GM19043 (cell line): Measurements from ENCODE around the gene THG1L.
A peak's percentile ranks its signal among the peaks of the same experiment; 100 is the strongest.

ENCODE experiments used
- ATAC-seq: cut with Tn5 transposase; IDR thresholded peaks from one replicate; pipeline ENCODE4 v1.9.1; 2021; ENCODE audit warnings: low read depth; ENCODE audit not compliant: unreplicated experiment

Gene THG1L

GRCh38 chr5:157750320-157750719, 19.1 kb downstream of the THG1L start:
- ATAC-seq = no peak

- no peak for ATAC-seq
These were observed 24.9 kb downstream of the THG1L start for GRCh38 chr5:157756122-157756521.

GRCh38 chr5:157758706-157759105, 27.5 kb downstream of the THG1L start:
- ATAC-seq = no peak

GRCh38 chr5:157761690-157762621, 30.7 kb downstream of the THG1L start:
- ATAC-seq = peak; percentile 84

GRCh38 chr5:157764531-157764930, 33.3 kb downstream of the THG1L start:
- no peak for ATAC-seq

GRCh38 chr5:157766442-157766841, 35.2 kb downstream of the THG1L start:
- no peak for ATAC-seq

GRCh38 chr5:157766902-157767301, 35.7 kb downstream of the THG1L start:
- no peak for ATAC-seq

GRCh38 chr5:157767689-157768088, 36.5 kb downstream of the THG1L start:
- no peak for ATAC-seq

- ATAC-seq = no peak
These were observed 39.4 kb downstream of the THG1L start for GRCh38 chr5:157770665-157771064.

GRCh38 chr5:157772127-157772526, 40.9 kb downstream of the THG1L start:
- ATAC-seq = no peak

GRCh38 chr5:157778121-157778805, 47.0 kb downstream of the THG1L start:
- no peak for ATAC-seq

GRCh38 chr5:157779221-157779620, 48.0 kb downstream of the THG1L start:
- no peak for ATAC-seq

GRCh38 chr5:157785801-157786200, 54.6 kb downstream of the THG1L start:
- no peak for ATAC-seq
